Keratinocyte (primary cell): ENCODE measurements around the gene IP6K2. TPM values are rescaled to one million over a fixed set of nuclear protein-coding genes. Genes with fewer than 3 reads are reported as not detected.
"Not testable (repeated sequence)": the region's sequence is repeated elsewhere in the genome, so short reads cannot be mapped to it uniquely, and the experiment has no call there.

Experiments used
- DNase-seq: peaks from one replicate; pipeline ENCODE4 v3.0.0-alpha.2; 2011; ENCODE audit warnings: low read depth, missing footprints, low spot score
- FAIRE-seq: peaks from 2 replicates; lab custom pipeline; 2011; peaks lifted over from hg19 to GRCh38; lab: Jason Lieb, UNC
- H2AFZ ChIP-seq: 2 replicates; pipeline ENCODE4 v1.6.0; 2012; ENCODE audit warnings: low read length, control low read depth, inconsistent platforms; ENCODE audit not compliant: control insufficient read depth
- H3K27ac ChIP-seq: 2 replicates; pipeline ENCODE4 v1.5.1; 2011; ENCODE audit warnings: low read length; ENCODE audit not compliant: control insufficient read depth, insufficient read depth
- H3K27me3 ChIP-seq: 3 replicates; pipeline ENCODE4 v1.6.0; 2011; ENCODE audit warnings: low read length; ENCODE audit not compliant: control insufficient read depth, insufficient read depth; ENCODE audit errors: extremely low read depth
- H3K36me3 ChIP-seq, 2 experiments: 2 replicates in 1 of 2; 3 replicates in 1 of 2; pipeline ENCODE4 v1.5.1; 2011; ENCODE audit warnings: low read length in 2 of 2, mild to moderate bottlenecking in 1 of 2; ENCODE audit not compliant: control insufficient read depth in 2 of 2, insufficient read depth in 2 of 2; ENCODE audit errors: extremely low read depth in 1 of 2
- H3K4me1 ChIP-seq: 3 replicates; pipeline ENCODE4 v1.5.1; 2011; ENCODE audit warnings: low read length; ENCODE audit not compliant: control insufficient read depth, insufficient read depth; ENCODE audit errors: extremely low read depth
- H3K4me2 ChIP-seq: 3 replicates; pipeline ENCODE4 v1.6.0; 2011; ENCODE audit warnings: low read depth, low read length; ENCODE audit not compliant: control insufficient read depth, insufficient read depth; ENCODE audit errors: extremely low read depth
- H3K4me3 ChIP-seq, 3 experiments: fragments of 200-600 bp in 1 of 3; sonication (generic) in 1 of 3; 2 replicates in 2 of 3; 3 replicates in 1 of 3; pipeline ENCODE4 v1.5.1; 2011 to 2016; ENCODE audit warnings: low read length in 3 of 3, mild to moderate bottlenecking in 3 of 3, control low read depth in 2 of 3, inconsistent platforms in 1 of 3, low read depth in 1 of 3, mixed read lengths in 1 of 3, mixed run types in 1 of 3, moderate library complexity in 1 of 3; ENCODE audit not compliant: control insufficient read depth in 2 of 3, insufficient read depth in 2 of 3; ENCODE audit errors: extremely low read depth in 1 of 3
- H3K79me2 ChIP-seq: 2 replicates; pipeline ENCODE4 v1.6.0; 2012; ENCODE audit warnings: low read length; ENCODE audit not compliant: control insufficient read depth, insufficient read depth
- H3K9ac ChIP-seq: 3 replicates; pipeline ENCODE4 v1.6.0; 2011; ENCODE audit warnings: low read length; ENCODE audit not compliant: control insufficient read depth, insufficient read depth; ENCODE audit errors: extremely low read depth
- H3K9me1 ChIP-seq: 3 replicates; pipeline ENCODE4 v1.6.0; 2011; ENCODE audit warnings: low read length; ENCODE audit not compliant: control insufficient read depth, insufficient read depth; ENCODE audit errors: extremely low read depth
- H3K9me3 ChIP-seq: 2 replicates; pipeline ENCODE4 v1.5.1; 2012; ENCODE audit warnings: low read depth, low read length; ENCODE audit not compliant: control insufficient read depth
- H4K20me1 ChIP-seq: 3 replicates; pipeline ENCODE4 v1.6.0; 2011; ENCODE audit warnings: low read length; ENCODE audit not compliant: control insufficient read depth, insufficient read depth; ENCODE audit errors: extremely low read depth
- CTCF ChIP-seq, 3 experiments: IDR thresholded peaks in 1 of 3; conservative IDR thresholded peaks in 1 of 3; optimal IDR thresholded peaks in 1 of 3; 2 replicates in 2 of 3; 3 replicates in 1 of 3; pipeline versions ENCODE3 to v1.5.1; 2011; ENCODE audit warnings: low read length in 3 of 3, mild to moderate bottlenecking in 3 of 3, moderate library complexity in 2 of 3, control low read depth in 1 of 3, inconsistent platforms in 1 of 3; ENCODE audit not compliant: insufficient read depth in 2 of 3; ENCODE audit errors: extremely low read depth in 1 of 3
- EZH2 ChIP-seq: IDR thresholded peaks from one replicate; pipeline ENCODE4 v1.6.1; 2012; ENCODE audit warnings: inconsistent platforms, mild to moderate bottlenecking, low read length, moderate library complexity
- dilution Hi-C: fragments of 300-500 bp; cut with MboI; formaldehyde crosslinking; loops from one replicate; pipeline ENCODE4 v1.7.0; 2020; ENCODE audit warnings: low sequenced_read_pairs; ENCODE audit not compliant: extremely low pct_ligation_motif_present
- polyA plus RNA-seq, 5 experiments: library from polyadenylated mRNA; depleted of rRNA in 3 of 5; stranded (reverse) in 3 of 5; stranded (forward) in 1 of 5; unstranded in 1 of 5; fragments of >200 nt; gene quantifications; 1 replicate in 1 of 5; 2 replicates in 3 of 5; 3 replicates in 1 of 5; pipeline versions ENCODE4 v1.2.1 to v1.2.3, GENCODE V29; 2011 to 2012; ENCODE audit warnings: missing spikeins in 2 of 5, low read depth in 1 of 5, low replicate concordance in 1 of 5

Gene IP6K2
- polyA plus RNA-seq, 1 donor (not counting 4 experiments of a cell fraction or from before 2014, with no cell fraction given), result 110 TPM

- Histone ChIP-seq H3K9me1 (no peaks in the 10 kb centered on the region), H3K9me3 (no peaks in the 10 kb centered on the region), H3K27me3 (no peaks in the 10 kb centered on the region), H3K4me1 (peaks cover 12% of the 10 kb centered on the region), H3K27ac (no peak overlapping the region), H3K36me3 (no peaks in the 10 kb centered on the region), H3K9ac (no peak overlapping the region), H3K4me2 (no peak overlapping the region), H3K4me3 (no peak overlapping the region), H4K20me1 (no peaks in the 10 kb centered on the region), H3K79me2 (no peaks in the 10 kb centered on the region), H2AFZ (peak overlapping the region; percentile 5)
- TF ChIP-seq CTCF (optimal IDR thresholded peaks at IDR 0.05 in 1 of 3, IDR thresholded peaks at IDR 0.05 in 1 of 3, conservative IDR thresholded peaks at IDR 0.05 in 1 of 3; ENCODE audit: extremely low read depth in 1 of 3, insufficient read depth in 2 of 3, low read length in 3 of 3), result no peak
- TF ChIP-seq EZH2, result no peak
- FAIRE-seq (no peak), DNase-seq (no peak)
- dilution Hi-C loops, result no loop called here
Measured at GRCh38 chr3:48738926-48739616, 22.1 kb upstream of the IP6K2 start.

- Histone ChIP-seq H2AFZ (no peak overlapping the region), H3K4me2 (no peak overlapping the region), H3K9me1 (no peaks in the 10 kb centered on the region), H3K79me2 (no peaks in the 10 kb centered on the region), H3K27me3 (no peaks in the 10 kb centered on the region), H3K36me3 (no peaks in the 10 kb centered on the region), H3K4me3 (no peak overlapping the region), H3K9ac (no peak overlapping the region), H3K4me1 (peaks cover 12% of the 10 kb centered on the region), H4K20me1 (no peaks in the 10 kb centered on the region), H3K27ac (no peak overlapping the region), H3K9me3 (no peaks in the 10 kb centered on the region)
- TF ChIP-seq EZH2 (no peak), CTCF (optimal IDR thresholded peaks at IDR 0.05 in 1 of 3, IDR thresholded peaks at IDR 0.05 in 1 of 3, conservative IDR thresholded peaks at IDR 0.05 in 1 of 3; ENCODE audit: extremely low read depth in 1 of 3, insufficient read depth in 2 of 3, low read length in 3 of 3) (no peak)
- dilution Hi-C loops, result no loop called here
- no peak for FAIRE-seq
- no peak for DNase-seq
Measured at GRCh38 chr3:48738144-48738536, 21.1 kb upstream of the IP6K2 start.

GRCh38 chr3:48735075-48735767, 18.2 kb upstream of the IP6K2 start:
- dilution Hi-C loops, H2AFZ ChIP-seq, H4K20me1 ChIP-seq, H3K36me3 ChIP-seq, H3K27ac ChIP-seq, DNase-seq, H3K4me3 ChIP-seq, H3K79me2 ChIP-seq, H3K4me2 ChIP-seq, H3K9ac ChIP-seq, H3K27me3 ChIP-seq, H3K9me1 ChIP-seq, H3K9me3 ChIP-seq, FAIRE-seq: not testable (repeated sequence)
- peaks cover 12% of the 10 kb centered on the region for H3K4me1 ChIP-seq
